HG03280 (cell line): Measurements from ENCODE around the gene MAPKAP1.
"Not testable (repeated sequence)": the region's sequence is repeated elsewhere in the genome, so short reads cannot be mapped to it uniquely, and the experiment has no call there.

Experiments used
- ATAC-seq: cut with Tn5 transposase; IDR thresholded peaks from one replicate; pipeline ENCODE4 v1.9.1; 2021; ENCODE audit warnings: mild to moderate bottlenecking, moderate library complexity; ENCODE audit not compliant: unreplicated experiment

The MAPKAP1 gene

GRCh38 chr9:125611121-125611765 is 95.8 kb downstream of the MAPKAP1 start:
- ATAC-seq, result no peak

DNA sequence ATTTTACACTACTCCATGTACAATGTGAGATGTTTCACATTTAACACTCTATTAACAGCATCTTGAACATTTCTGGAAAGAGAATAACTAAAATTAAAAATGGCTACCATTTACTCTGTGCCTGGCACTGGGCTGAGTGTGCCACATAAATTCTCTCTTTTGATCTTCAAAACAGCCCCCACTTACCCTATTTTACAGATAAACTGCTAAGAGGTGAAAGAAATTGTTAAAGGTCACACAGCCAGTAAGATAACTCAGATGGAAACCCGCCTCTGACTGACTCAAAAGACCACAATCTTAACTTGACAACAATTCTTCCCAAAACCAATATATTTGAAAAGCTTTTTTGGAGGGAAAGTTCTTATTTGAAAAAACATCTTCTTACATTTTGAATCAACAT is 97.3 kb downstream of the MAPKAP1 start:
- ATAC-seq, result no peak

GRCh38 chr9:125608489-125609224 is 98.4 kb downstream of the MAPKAP1 start:
- no peak for ATAC-seq

- ATAC-seq, result no peak
Measured at GRCh38 chr9:125604196-125604595, 102.8 kb downstream of the MAPKAP1 start.

DNA sequence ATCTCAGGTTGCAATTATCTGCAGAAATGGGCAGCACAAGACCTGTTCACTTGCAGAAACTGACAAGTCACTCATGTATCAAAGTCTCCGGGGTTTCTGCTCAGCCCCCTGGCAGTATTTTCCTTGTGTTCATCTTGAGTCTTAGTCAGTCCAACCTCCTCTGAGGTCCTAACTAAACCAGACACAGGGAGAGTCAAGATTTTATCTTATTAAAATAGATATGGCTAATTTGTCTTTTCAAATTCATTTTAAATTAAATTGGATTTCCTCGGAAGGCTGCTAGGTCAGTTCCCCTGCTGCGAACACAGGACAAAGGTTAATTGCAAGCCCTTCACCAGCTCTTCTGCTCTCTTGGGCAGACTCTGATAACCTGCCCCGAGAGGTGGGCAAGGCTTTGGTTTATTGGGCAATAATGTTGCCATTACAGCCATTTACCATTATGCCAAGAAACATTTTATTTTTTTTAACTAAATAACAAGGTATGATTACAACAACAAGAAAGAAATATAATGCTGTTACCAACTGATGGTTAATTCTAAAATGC is 103.5 kb downstream of the MAPKAP1 start:
- ATAC-seq, result no peak

DNA sequence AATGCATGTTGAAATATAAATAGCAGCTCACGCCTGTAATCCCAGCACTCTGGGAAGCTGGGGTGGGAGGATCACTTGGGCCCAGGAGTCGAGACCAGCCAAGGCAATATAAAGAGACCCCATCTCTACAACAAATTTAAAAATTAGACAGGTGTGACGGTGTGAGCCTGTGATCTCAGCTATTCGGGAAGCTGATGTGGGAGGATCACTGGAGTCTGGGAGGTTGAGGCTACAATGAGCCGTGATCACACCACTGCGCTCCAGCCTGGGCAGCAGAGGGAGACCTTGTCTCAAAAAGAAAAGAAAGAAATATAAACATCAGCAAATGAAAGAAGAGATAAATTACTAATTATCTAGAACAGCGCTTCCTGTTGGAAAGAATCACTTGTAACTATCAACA is 105.0 kb downstream of the MAPKAP1 start:
- ATAC-seq, result no peak

DNA sequence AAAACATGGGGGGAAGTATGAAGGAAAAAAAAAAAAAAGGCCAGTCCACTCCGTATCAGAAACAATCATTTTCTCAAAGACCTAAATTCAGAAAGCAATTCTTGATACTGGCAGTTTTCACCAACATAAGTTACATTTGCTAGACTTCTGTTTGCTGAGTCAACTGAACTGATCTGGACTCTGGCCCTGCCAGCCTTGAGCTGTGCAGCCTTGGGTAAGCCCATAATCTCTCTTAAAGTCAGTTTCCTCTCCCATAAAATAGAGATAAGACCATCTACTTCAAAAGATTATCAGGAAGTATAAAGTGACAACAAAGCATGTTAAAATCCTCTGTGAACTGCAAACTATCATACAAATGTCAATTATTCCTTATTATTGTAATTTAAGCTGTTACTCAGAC is 106.8 kb downstream of the MAPKAP1 start:
- no peak for ATAC-seq

DNA sequence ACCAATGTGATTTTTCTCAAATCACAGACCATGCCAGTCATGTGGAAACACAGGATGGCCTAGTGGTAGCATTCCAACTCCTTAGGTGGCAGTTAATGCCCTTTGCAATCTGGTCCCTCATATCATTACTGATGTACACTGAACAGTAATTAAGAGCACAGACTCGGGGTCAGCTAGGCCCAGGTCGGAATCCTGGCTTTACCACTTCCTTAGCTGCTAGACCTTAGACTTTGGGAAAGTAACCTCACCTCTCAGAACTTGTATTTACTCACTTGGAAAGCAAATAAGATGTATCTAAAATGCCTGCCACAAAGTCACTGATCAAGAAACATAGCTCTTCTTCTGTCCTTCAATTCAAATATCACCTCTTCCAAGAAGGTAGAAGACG is 112.8 kb downstream of the MAPKAP1 start:
- ATAC-seq, result no peak

GRCh38 chr9:125593581-125594222 is 113.3 kb downstream of the MAPKAP1 start:
- no peak for ATAC-seq

- no peak for ATAC-seq
Measured at GRCh38 chr9:125591888-125592287, 115.1 kb downstream of the MAPKAP1 start.

DNA sequence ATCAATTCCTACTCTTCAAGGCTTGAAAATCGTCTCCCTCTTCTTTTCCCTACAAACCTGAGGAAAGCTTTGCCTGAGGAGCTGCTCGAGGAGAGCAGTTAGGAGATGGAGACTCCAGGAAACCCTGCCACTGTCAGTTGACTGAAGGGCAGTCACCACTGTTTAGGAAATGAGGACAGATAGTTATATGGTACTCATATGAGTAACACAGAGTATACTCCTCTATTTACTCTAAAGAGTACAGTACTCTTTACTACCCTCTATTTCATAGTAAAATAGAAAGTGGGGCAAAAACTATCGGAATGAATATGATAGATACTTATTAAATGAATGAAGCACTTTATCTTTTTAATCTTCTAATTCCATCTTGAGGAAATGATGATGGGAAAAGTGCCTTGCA is 115.8 kb downstream of the MAPKAP1 start:
- ATAC-seq, result no peak

- ATAC-seq, result no peak
Measured at GRCh38 chr9:125589287-125589686, 117.7 kb downstream of the MAPKAP1 start.

GRCh38 chr9:125587819-125588460 is 119.1 kb downstream of the MAPKAP1 start:
- ATAC-seq, result no peak

DNA sequence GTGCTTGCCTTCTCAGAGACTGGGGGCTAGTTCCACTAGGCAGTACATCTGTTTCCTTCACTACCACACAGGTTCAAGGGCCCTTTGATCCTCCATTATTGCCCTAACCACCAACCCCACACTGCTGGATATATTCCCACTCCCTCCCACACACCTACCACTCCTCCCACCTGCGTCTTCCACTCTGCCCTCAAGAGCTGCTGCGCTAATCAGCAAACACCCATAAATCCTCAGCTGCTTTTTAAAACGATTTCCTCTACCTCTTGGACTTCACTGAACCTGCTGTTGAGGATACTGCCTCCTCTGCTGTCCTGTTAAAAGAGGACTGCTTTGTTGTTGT is 120.9 kb downstream of the MAPKAP1 start:
- ATAC-seq, result no peak

GRCh38 chr9:125585503-125586171 is 121.4 kb downstream of the MAPKAP1 start:
- no peak for ATAC-seq

GRCh38 chr9:125580701-125581286 is 126.2 kb downstream of the MAPKAP1 start:
- no peak for ATAC-seq

DNA sequence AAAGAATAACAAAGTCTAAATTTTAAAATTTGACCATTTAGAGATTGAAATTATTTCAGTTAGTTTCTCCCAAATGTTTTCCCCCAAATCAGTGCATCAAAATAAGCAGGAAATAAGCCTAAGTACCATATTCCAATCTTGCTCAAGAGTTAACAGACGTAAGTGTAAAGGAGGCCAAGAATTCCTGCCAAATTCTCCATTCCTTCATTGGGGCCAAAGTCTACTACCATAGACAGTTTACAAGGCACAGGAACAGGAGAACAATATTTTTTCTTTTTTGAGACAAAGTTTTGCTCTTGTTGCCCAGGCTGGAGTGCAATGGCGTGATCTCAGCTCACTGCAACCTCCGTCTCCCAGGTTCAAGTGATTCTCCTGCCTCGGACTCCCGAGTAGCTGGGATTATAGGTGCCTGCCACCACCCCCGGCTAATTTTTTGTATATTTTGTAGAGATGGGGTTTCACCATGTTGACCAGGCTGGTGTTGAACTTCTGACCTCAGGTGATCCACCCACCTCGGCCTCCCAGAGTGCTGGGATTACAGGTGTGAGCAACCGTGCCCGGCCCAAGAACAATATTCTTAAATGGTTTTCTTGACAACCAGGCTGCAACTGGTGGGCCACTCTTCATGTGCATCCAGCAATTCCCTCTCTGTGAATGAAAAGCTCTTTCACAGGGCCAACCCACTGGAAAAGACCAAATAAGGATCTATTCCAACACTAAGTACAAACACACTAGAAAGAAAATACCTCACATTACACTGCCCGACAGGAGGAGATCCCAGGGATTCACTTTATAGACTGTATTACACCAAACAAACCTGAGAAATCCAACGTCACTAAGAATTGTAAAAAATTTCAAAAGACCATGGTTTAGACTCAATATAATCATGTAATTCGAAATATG is 127.7 kb downstream of the MAPKAP1 start:
- ATAC-seq, result no peak

GRCh38 chr9:125574126-125574877 is 132.7 kb downstream of the MAPKAP1 start:
- ATAC-seq, result no peak

GRCh38 chr9:125572461-125572860 is 134.5 kb downstream of the MAPKAP1 start:
- not testable (repeated sequence) for ATAC-seq
